LNCAP (cell line): Measurements from ENCODE around the gene AMPH.

Experiments
- TF ChIP-seq, protein P1 (sequence below): fragments of 450-650 bp; IDR thresholded peaks from 2 replicates; pipeline ENCODE4 v1.5.1; 2017; ENCODE audit warnings: mild to moderate bottlenecking

Gene AMPH

DNA sequence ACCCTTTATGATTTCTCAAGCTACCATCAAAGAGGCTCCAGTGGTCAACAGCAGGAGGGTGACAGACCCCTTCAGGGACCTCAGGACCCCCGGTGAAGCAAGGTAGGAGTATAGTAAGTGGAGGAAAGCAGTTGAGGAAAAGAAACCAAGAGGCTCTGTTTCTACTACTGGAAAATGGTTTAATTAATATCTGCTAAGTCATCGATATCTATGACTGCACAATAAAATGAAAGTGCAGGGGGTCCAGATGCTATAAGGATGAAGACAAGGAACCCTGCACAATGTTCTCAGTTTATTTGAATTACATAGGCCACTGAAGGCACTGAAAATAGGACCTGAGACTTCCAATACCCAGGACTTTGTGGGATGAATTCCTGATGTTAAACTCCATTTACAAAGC, 23.7 kb downstream of the AMPH start:
- TF ChIP-seq, protein P1, sequence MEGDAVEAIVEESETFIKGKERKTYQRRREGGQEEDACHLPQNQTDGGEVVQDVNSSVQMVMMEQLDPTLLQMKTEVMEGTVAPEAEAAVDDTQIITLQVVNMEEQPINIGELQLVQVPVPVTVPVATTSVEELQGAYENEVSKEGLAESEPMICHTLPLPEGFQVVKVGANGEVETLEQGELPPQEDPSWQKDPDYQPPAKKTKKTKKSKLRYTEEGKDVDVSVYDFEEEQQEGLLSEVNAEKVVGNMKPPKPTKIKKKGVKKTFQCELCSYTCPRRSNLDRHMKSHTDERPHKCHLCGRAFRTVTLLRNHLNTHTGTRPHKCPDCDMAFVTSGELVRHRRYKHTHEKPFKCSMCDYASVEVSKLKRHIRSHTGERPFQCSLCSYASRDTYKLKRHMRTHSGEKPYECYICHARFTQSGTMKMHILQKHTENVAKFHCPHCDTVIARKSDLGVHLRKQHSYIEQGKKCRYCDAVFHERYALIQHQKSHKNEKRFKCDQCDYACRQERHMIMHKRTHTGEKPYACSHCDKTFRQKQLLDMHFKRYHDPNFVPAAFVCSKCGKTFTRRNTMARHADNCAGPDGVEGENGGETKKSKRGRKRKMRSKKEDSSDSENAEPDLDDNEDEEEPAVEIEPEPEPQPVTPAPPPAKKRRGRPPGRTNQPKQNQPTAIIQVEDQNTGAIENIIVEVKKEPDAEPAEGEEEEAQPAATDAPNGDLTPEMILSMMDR: no peak

DNA sequence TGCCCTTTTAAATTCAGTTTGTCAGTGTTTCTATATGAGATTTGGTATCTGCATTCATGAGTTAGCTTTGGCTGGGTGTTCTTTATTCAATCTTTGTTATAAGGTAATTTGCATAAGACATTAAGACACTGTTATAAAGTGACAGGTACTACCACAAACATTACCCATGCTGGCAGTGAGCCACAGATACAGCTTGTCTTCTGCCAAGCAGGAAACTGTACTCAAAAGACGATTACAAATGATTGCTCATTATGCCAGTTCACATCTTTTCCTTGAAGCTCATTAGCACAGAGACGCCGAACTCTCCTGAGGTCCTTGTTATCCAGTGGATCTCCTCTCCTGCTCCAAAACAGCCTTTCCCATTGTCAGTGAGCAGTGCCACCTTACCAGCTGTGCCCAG, 30.4 kb downstream of the AMPH start:
- TF ChIP-seq, protein P1: no peak

DNA sequence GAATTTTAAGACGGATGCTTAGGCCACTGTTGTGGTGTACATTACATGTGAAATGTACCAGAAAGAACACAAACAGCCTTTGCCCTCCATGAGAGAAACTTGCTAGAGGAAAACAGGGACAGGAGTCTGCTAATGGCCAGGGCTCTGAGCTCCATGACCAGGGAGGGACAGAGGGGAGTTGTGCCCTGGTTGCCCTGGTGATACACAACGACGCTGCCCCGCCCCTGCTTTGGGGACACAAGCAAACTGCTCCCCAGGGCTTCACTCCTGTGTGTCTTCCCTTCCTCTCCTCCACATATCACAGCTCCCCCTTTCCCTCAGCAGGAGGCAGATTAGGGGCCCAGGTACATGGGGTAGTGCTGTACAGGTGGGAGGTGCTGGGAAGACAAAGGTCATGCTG, 36.2 kb downstream of the AMPH start:
- TF ChIP-seq, protein P1: no peak

DNA sequence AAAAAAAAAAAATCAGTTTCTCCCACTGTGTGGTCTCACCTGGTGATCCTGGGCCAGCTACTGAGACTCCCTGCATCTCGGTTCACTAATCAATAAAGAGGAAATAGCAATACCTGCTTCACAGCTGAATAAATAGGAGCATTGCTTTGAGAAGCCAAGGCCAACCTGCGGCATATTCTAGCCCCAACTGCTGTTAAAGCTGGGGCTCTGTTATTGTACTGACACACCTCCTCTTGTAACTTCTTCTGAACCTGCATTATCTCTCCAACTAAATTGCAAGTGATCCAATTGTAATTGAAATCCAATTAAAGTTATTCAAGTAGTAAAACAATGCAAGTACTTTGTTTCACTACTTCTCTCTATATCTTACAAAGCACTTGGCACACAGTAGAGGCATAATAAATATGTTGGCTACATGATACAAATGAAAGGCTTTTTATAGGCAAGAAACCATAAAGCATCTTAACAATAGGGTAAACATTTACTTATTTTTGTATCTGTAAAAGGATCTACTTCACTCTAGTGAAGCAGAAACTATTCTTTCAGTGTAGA, 38.4 kb downstream of the AMPH start:
- TF ChIP-seq, protein P1: no peak

DNA sequence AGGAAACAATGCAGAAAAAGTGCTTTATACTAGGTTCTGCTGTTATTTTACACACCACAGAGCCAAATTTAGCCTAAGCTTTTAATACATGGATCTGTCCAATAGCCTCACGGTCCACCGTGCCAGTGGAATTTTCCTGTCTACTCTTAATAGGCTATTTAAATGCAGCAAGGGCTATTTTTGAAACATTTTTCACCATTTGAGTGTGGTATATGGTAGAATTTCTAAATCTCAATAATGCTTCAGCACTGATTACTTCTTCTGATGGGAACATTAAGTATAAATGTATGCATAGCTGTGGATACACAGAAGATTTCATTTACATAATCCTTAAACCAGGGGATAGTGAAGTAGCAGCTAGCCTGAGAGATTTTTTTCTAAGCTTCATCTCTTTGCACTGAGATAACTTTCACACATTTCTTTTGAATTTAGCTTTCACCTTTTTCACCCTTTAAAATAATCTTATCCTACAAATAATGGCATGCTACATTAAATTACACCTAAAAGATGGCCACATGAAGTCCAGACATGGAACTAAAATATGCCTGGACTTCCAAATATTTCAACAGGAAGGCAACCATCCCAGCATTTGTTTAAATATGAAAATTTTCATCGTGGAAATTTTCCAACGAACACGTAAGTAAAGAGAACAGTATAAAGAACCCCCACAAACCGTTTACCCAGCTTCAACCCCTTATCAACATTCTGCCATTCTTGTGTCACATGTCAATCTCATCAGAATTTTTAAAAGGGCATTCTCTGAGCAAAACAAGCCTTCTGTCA, 45.4 kb downstream of the AMPH start:
- TF ChIP-seq, protein P1: no peak

DNA sequence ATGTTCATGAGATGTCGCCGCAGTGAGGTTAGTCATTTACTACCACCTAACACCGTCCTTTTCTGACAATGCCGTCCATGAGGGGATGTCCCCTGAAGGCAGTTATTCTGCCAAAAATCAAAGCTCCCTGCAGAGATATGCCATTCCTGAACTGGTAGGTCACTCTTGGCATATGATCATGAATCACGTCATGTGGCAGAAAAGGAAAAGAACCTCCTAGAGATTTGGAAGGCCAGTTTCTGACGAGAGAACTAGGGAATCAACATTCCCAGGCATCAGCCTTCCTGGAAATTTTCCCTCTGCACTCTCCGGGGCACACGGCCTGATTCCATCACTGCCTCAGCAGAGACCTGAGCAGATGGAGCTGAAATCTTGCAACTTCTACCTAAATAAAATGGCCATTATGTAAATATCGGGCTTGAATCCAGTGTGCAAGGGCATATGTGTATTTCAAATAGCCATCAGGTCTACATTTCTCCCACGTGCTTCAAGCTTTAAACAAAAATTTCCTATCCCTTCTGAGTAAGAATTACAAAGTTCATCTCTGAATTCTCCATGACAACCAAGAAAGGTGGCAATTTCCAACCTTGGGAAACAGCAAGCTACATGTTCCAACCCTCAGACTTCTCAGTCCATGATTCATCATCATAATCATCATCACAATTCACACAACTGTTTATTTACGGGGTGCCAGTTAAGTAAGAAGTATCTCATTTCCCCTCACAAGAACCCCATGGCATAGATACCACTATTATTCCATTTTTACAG, 46.5 kb downstream of the AMPH start:
- TF ChIP-seq, protein P1: no peak

DNA sequence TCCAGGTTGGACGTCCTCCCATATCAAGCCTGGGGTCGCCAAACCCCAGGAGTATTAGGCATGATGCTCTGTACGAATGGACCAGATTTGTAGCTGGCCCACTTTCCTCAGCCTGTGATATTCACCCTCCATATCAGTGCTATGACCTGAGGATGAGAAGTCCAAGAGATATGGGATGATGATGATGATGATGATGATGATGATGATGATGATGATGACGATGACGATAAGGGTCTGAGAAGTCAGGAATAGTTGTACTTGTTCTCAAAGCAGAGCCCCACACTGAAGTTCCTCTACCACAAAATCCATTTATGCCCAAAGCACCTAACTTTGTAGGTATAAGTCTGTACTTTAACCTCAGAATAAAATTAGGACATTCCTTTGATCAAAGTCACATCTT, 50.7 kb downstream of the AMPH start:
- TF ChIP-seq, protein P1: no peak
